Sigmoid colon (tissue), 4 donors: Measurements from ENCODE around the gene TRPM4.

ENCODE experiments used
- CTCF ChIP-seq, 4 experiments: fragments of 450-650 bp in 3 of 4; fragments of 200-600 bp in 1 of 4; IDR thresholded peaks; one replicate each; pipeline ENCODE4 v1.5.1; 2016 to 2019; ENCODE audit warnings: antibody characterized with exemption in 4 of 4, mild to moderate bottlenecking in 3 of 4, moderate library complexity in 2 of 4
- POLR2AphosphoS5 ChIP-seq, 4 donors: sonication (generic); formaldehyde crosslinking; IDR thresholded peaks; one replicate each; pipeline ENCODE4 v1.6.1; 2017; ENCODE audit warnings: antibody characterized with exemption in 4 of 4

DNA sequence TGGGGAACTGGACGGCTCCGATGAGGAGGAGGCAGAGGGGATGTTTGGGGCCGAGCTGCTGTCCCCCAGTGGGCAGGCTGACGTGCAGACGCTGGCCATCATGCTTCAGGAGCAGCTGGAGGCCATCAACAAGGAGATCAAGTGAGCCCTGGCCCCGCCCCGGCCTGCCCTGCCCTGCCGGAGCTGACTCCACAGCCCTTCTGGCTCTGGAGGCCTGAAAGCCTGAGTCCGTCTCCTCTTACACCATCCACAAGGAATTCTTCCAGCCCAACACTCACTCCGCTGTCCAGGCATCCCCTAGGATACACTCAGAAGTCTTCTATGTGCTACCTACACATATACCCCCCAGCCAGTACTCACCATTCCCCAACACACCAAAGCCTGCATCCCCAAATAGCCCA is 20.8 kb upstream of the TRPM4 start:
- TF ChIP-seq CTCF (IDR thresholded peaks at IDR 0.05): no peak
- peak in 1 of 4 donors; percentile 10 for TF ChIP-seq POLR2AphosphoS5 (IDR thresholded peaks at IDR 0.05)
